ENCODE results near the gene KXD1. TPM values are rescaled to one million over a fixed set of nuclear protein-coding genes. Genes with fewer than 3 reads are reported as not detected.
A peak's percentile ranks its signal among the peaks of the same experiment; 100 is the strongest.
"Not testable (repeated sequence)": the region's sequence is repeated elsewhere in the genome, so short reads cannot be mapped to it uniquely, and the experiment has no call there.

Gene KXD1
- total RNA-seq, 1 experiment from 2014 or later: 95.9 TPM

DNA sequence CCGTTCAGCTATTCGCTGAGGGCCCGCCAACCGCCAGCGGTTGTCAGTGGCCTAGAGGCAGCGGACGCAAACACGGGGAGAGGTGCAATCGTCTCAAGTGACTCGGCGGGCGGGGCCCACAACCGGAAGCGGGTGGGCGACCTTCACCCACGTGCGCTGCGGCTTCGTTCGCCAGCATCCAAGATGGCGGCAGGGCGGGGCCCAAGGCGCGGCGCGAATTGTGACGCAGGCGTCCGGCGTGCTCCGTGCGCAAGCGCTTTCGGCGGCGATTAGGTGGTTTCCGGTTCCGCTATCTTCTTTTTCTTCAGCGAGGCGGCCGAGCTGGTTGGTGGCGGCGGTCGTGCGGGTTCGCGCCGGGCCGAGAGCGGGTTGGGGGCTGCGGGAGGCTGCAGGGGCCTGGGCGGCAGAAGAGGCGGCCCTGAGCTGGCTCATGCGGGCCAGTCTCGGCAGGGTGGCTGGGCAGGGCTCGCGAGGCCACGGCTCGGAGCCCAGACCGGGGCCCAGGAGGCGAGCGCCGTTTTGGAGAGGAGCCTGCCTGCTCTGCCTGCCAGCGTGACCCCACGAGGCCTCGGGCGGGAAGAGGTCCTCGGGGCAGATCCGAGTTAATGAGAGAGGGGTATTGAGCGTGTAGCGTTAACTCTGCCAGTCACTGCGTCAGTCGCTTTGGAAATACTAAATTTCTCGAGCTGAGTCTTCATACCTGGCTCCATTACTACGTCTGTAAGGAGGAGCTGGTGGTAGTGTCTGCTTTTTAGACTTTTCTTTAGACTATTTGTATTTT is 14.1 kb downstream of the KXD1 start, which contains the start of gene UBA52:
UBA52 (plus strand) TSS at position 294 of the 781 bp plus-strand sequence. CDS start 1,444 bp downstream, outside the sequence.
- DNase-seq (ENCODE audit: low spot score): peak; percentile 96
- in situ Hi-C loops (cut with HindIII; ENCODE audit: low sequenced_read_pairs): no loop called here

DNA sequence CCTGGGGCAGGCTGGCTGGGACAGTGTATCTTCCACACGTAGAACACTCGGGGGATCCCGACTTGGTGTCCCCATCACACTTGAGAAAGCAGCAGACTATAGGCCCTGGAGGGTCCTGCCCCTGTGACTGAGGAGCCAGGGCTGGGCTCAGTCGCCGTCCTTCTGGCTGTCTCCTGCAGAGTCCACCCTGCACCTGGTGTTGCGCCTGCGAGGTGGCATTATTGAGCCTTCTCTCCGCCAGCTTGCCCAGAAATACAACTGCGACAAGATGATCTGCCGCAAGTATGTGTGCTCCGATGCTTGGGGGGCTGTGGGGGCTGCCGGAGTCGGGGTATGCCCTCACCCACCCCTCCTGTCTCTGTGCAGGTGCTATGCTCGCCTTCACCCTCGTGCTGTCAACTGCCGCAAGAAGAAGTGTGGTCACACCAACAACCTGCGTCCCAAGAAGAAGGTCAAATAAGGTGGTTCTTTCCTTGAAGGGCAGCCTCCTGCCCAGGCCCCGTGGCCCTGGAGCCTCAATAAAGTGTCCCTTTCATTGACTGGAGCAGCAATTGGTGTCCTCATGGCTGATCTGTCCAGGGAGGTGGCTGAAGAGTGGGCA is 17.1 kb downstream of the KXD1 start:
- in situ Hi-C loops (cut with HindIII; ENCODE audit: low sequenced_read_pairs): no loop called here
- DNase-seq (ENCODE audit: low spot score): no peak

DNA sequence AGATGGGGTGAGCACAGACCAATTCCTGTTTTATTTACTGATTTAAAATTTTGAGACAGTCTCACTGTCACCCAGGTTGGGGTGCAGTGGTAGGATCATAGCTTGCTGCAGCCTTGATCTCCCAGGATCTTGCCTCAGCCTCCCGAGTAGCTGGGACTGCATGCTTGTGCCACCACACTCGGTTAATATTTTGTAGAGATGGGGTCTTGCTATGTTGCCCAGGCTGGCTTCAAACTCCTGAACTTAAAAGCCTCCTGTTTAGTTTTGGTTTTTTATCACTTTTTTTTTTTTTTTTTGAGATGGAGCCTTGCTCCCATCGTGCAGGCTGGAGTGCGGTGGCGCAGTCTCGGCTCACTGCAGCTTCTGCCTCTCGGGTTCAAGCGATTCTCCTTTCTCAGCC is 18.7 kb downstream of the KXD1 start:
- no peak for DNase-seq (ENCODE audit: low spot score)
- in situ Hi-C loops (cut with HindIII; ENCODE audit: low sequenced_read_pairs): no loop called here

DNA sequence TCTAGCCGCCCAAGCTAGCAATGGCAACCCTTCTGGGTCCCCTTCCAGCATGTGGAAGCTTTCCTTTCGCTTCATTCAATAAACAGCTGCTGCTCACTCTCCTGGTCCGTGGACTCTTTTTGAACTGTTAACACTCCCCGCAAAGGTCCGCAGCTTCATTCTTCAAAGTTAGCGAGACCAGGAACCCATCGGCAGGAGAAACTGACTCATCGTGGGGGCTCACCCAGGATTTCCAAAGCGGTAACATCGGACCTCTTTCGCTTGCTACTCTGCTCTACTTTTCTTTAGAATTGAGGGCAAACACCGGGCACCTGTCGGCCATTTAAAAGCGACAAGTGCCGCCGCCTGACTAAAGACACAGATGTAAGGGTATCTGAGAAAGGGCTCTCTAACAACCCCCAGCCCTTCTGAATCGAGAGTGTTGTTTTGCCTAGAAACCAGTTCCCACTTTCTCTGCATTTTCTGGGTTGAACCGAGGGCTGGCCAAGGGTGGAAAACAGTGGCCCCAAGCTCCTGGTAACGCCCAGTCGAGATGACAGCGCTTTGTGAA is 19.8 kb downstream of the KXD1 start:
- DNase-seq (ENCODE audit: low spot score): no peak
- in situ Hi-C loops (cut with HindIII; ENCODE audit: low sequenced_read_pairs): no loop called here

DNA sequence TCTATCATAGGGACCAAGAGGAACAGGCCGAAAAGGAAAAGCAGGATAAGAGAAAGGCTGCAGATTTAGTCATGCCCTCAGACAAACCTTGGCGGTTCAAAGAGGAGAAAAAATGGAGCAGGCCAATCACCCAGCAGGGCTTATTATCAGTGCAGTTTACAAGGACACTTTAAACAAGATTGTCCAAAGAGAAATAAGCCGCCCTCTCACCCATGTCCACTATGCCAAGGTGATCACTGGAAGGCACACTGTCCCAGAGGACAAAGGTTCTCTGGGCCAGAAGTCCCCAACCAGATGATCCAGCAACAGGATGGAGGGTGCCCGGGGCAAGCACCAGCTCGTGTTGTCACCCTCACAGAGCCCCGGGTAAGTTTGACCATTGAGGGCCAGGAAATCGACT is 22.6 kb downstream of the KXD1 start:
- in situ Hi-C loops (cut with HindIII; ENCODE audit: low sequenced_read_pairs): no loop called here
- DNase-seq (ENCODE audit: low spot score): no peak

DNA sequence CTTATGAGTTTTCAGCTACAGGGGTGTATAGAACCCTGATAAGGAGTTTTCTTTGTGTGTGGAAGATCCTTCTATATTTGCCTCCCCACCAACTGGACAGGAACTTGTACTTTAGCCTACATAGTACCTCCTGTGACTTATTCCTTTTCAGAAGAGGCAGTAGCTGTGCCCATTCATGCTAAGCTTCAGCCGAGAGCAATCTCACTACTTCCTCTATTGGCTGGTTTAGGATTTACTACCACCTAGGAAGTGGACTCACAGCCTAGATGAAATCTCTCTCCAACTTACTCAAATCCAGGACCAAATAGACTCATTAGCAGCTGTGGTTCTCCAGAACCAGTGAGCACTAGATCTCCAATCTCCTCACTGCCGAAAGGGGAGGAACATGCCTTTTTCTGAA is 28.6 kb downstream of the KXD1 start:
- DNase-seq (ENCODE audit: low spot score): no peak
- in situ Hi-C loops (cut with HindIII; ENCODE audit: low sequenced_read_pairs): no loop called here

DNA sequence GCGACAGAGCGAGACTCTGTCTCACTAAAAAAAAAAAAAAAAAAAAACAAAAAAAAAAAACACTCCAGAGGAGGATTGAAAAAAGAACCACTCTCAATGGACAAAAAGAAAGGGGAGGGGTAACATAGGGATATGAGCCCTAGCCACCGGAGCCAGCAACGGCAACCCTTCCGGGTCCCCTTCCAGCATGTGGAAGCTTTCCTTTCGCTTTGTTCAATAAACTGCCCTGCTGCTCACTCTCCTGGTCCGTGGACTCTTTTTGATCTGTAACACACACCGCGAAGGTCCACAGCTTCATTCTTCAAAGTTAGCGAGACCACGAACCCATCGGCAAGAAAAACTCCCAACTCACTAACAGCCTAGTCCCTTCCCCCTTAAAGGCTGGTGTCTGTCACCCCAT is 29.9 kb downstream of the KXD1 start:
- in situ Hi-C loops (cut with HindIII; ENCODE audit: low sequenced_read_pairs): no loop called here
- DNase-seq (ENCODE audit: low spot score): no peak

DNA sequence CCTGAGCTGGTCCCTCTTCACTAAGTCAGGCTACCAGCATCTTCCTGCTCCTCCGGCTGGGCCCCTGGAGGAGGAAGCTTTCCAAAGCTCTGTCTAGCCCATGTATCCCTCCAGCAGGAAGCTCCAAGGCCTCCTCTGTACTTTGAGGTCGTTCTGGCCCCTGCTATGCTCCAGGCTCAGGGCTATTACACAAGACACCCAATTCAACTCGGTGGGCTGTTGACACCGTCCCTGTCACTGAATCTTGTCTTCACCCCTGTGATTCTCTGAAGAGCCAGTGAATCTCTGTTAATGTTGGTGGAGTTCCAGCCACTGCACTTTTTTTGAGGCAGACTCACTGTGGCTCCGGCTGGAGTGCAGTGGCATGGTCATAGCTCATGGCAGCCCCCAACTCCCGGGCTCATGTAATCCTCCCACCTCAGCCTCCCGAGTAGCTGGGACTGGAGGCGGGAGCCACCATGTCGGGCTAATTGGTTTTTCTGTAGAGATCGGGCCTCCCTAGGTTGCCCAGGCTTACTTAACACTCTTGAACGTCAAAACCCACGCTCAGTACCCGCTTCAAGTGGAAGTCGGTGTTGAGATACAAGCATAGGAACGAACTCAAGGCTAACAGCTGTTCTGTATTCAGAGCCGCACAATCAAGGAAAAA is 30.4 kb downstream of the KXD1 start:
- in situ Hi-C loops (cut with HindIII; ENCODE audit: low sequenced_read_pairs): no loop called here
- DNase-seq (ENCODE audit: low spot score): no peak

DNA sequence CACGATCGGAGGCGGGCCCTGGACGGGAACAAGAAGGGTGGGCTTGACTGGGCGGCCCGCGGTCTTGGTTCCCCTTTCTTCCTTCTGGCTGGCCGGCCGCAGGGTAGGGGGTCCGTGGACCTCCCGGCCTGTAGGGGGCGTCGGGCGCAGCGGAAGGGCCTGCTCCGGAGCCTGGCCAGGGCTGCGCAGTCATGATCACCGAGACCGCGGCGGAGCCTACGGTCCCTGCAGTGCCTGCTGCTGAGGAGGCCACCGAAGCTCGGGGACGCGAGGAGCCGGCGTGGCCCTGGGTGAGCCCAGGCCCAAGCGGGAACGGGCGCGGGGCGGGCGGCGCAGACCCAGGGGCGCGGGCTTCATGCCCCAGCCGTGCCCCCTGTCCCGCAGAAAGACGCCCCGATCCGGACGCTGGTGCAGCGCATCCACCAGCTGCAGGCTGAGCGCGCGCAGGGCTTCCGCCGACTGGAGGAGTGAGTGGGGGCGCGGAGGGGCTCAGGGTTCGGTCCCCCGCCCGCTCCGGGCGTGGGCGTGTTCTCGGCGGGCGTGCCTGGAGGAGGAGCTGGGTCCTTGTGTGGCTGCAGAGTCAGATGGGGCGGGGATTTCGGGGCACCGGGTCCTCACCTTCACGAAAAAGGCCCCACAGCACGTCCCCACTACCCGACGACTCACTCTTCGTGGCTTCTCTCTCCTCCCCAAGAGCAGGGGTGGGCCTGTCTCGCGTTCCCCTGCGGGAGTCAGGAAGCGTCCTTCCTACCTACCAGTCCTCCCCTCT is 31.1 kb downstream of the KXD1 start, which contains the start of gene REX1BD:
REX1BD (plus strand) TSS at position 188 of the 769 bp plus-strand sequence; CDS start at position 192, 4 bp downstream.
- peak; percentile 82 for DNase-seq (ENCODE audit: low spot score)
- in situ Hi-C loops (cut with HindIII; ENCODE audit: low sequenced_read_pairs): no loop called here

DNA sequence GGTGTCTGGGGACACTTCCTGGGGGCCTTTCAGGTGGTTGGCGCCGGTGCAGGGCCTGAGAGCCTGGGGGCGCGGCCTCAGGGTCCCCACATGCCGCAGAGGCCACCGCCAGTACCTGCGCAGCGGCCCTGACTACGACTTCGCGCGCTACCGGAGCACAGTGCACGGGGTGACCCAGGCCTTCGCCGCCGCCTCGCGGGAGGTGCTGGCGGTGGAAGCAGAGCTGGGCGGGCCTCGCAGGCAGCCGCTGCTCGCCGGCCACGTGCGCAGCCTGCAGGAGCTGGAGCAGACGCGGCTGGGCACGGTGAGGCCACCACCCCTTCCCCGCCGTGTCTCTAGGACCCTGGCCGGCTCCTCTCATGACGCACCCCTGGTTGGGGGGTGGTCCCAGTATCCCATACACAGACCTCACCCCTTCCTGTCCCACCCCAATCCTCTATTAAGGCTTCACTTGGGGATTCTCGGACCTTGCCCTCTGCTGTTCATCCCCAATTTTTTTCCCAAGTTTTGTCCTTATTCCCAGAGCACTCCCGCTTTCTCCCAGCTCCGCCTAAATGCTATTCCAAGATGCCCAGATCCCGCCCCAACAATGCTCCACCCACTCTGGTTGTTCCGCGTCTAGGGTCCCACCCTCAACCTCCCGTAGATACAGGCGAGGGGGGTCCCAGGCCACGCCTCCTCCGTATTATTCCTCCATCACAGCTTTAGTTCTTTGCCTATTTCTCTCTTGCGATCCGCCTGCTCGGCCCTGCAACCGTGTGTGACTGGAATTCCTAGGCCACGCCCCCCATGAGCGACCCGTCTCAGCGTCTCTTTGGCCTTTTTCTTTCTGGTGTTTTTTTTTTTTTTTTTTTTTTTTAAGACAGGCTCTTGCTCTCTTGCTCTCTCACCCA is 32.0 kb downstream of the KXD1 start:
- DNase-seq (ENCODE audit: low spot score): peak; percentile 70
- in situ Hi-C loops (cut with HindIII; ENCODE audit: low sequenced_read_pairs): no loop called here

DNA sequence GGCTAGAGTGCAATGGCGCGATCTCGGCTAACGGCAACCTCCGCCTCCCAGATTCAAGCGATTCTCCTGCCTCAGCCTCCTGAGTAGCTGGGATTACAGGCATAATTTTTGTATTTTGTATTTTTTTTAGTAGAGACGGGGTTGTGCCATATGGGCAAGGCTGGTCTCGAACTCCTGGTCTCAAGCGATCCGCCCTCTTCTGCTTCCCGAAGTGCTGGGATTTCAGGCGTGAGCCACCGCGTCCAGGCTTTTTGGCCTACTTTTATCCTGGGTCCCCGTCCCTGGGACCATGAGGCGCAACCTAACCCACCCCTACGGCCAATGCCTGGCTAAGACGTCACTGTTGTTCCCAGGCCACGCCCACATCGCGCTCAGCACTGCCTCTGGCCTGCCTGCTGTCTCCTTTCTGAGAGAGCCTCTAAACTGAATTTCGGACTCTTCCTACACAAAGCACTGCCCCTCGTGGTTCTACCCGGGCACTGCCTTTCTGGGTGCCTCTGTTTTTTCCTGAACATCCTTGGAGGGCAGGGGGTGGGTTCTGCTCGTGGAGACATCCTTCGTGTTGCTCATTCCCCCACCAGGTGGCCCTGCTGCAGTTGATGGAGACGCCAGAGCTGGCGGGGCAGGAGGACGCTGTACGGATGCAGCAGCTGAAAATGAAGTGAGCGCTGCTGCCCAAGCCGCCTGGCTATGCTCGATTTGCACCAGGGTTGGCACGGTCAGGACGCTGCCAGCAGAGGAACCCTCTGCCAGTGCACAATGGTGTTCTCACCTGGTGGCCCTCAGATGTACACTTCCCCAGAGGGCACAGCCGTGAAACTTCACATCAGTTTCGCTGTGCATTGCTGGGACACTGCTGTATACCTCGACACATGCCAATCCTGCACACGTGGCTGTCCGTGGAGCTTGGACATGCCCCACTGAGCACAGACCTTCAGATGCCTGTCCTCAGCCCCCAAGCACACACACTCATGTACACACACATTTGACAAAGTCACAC is 32.9 kb downstream of the KXD1 start:
- in situ Hi-C loops (cut with HindIII; ENCODE audit: low sequenced_read_pairs): no loop called here
- DNase-seq (ENCODE audit: low spot score): peak; percentile 98

DNA sequence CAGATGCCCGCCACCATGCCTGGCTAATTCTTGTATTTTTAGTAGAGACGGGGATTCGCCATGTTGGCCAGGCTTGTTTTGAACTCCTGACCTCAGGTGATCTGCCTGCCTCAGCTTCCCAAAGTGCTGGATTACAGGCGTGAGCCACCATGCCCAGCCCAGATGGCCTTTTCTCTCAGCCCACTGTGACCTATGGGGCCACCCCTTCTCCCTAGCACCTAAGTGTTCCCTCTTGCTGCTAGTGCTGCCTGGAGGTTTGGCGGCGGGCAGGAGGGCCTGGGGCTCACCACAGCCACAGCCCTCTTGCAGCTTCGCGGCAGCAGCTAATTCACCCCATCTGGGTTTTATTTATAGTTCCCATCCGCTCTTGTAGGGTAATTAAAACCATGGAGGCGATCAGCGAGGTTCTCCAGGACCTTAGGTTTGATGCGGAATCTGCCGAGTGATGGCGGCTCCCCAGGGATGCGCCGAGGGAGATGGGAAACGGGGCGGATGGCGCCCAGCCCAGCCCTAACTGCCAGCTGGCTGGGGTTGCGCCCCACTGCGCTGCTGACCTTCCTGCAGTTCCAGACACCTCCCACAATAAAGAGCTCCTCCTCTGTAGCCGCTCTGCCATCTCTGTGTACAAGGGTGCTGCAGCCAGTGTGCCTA is 34.2 kb downstream of the KXD1 start:
- in situ Hi-C loops (cut with HindIII; ENCODE audit: low sequenced_read_pairs): no loop called here
- no peak for DNase-seq (ENCODE audit: low spot score)

DNA sequence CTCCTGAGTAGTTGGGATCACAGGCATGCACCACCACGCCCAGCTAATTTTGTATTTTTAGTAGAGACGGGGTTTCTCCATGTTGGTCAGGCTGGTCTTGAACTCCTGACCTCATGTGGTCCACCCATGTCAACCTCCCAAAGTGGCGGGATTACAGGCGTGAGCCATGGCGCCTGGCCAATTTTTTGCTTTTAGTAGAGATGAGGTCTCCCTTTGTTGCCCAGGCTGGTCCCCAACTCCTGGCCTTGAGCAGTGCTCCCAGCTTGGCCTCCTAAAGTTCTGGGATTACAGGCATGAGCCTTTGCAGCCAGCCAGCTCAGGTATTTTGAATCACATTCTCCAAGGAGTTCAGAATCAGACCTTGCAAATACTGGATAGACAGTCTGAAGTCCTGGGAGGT is 35.1 kb downstream of the KXD1 start:
- in situ Hi-C loops (cut with HindIII; ENCODE audit: low sequenced_read_pairs); DNase-seq (ENCODE audit: low spot score): not testable (repeated sequence)

DNA sequence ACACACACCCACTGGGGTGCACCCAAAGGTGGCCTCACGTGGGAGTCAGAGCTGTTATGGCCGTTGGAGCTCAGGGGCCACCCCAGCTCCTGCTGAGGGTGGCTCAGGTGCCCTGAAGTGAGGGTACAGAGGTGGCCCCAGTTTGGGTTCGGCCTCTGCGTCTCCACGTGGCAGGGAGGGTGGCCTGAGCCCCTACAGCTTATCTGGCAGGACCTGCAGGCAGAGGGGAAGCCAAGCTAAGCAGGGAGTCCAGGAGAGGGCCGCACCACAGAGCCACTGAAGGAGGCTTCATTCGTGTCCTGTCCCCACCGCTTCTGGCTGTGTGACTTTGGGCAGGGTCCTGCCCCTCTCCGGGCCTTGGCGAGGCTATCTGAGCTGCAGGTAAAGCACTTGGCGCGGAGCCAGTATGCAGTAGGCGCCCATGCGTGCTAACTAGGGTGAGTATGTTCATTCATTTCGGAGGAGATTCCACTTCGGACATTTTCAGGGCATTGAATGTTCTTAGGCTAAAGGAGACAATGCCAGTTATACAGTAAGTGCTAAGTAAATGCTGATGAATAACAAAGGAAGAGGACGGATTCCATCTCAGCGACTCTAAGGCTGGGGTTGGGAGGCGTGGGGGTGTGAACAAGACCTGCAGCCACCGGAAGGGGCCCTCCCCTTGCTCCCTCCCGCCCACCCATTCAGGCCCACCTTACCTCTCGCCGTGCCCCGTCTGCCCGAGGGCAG is 35.9 kb downstream of the KXD1 start:
- in situ Hi-C loops (cut with HindIII; ENCODE audit: low sequenced_read_pairs): no loop called here
- DNase-seq (ENCODE audit: low spot score): peak; percentile 41

DNA sequence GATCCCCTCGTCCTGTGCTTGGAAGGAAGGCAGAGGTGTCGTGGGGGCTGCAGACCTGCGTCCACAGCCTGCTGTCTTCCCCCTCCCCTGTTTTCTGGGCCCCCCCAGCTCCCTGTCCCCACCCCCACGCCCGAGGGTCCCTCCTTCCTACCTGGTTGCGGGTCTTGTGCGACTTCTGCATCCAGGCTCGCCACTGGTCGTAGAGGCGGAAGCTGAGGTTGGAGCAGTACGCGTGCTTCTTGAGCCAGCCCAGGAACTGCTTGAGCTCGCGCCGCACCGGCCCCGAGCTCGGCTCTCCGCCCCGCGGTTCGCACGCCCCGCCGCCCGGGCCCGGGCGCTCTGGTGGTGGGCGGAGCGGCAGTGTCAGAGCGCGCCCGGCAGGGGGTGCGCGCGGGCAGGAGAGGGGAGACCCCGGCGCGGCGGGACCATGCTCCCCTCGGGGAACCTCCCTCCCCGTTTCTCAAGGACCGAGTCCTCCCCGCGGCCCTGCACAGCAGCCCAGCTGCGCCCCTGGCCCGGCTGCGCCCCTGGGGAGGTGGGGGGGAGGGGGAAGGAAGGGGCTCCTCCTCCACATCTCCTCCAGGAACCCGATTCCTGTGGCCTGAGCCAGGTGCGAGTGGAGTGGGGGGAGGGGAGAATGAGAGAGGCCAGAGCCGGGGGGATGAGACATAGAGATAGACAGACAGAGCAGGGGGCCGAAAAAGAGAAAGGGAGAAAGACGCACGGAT is 36.6 kb downstream of the KXD1 start:
- peak; percentile 62 for DNase-seq (ENCODE audit: low spot score)
- in situ Hi-C loops (cut with HindIII; ENCODE audit: low sequenced_read_pairs): no loop called here

All from G401 (cell line).